Measurements from ENCODE around the gene IVNS1ABP. TPM values are rescaled to one million over a fixed set of nuclear protein-coding genes. Genes with fewer than 3 reads are reported as not detected.

Gene IVNS1ABP
- total and polyA plus RNA-seq, 2 donors (not counting 1 experiment from before 2014, with no cell fraction given) = 17.8 to 23.8 TPM

GRCh38 chr1:185295091-185295490 lies 22.0 kb downstream of the IVNS1ABP start:
- Histone ChIP-seq H3K9me3 (ENCODE audit: control insufficient read depth, insufficient read depth, low read depth, low read length) (no peaks in the 10 kb centered on the region), H3K9ac (ENCODE audit: insufficient read depth, low read length) (no peak overlapping the region), H4K20me1 (ENCODE audit: control insufficient read depth, extremely low read depth, insufficient read depth, low read length) (no peaks in the 10 kb centered on the region), H3K4me3 (replicated peaks in 1 of 4; ENCODE audit: control extremely low read depth in 1 of 4, insufficient read depth in 1 of 4, low read depth in 3 of 4, low read length in 4 of 4) (no peak overlapping the region), H3K79me2 (ENCODE audit: control insufficient read depth, insufficient read depth, low read length) (no peaks in the 10 kb centered on the region), H3K4me1 (ENCODE audit: control insufficient read depth, extremely low read depth, insufficient read depth, low read length) (no peaks in the 10 kb centered on the region), H3K4me2 (ENCODE audit: extremely low read depth, insufficient read depth, low read length) (no peak overlapping the region), H3K27me3 (ENCODE audit: control insufficient read depth, insufficient read depth, low read length) (no peaks in the 10 kb centered on the region), H3K36me3 (ENCODE audit: control insufficient read depth, insufficient read depth, low read length) (peaks cover 4% of the 10 kb centered on the region), H2AFZ (ENCODE audit: low read length) (no peak overlapping the region), H3K27ac (ENCODE audit: insufficient read depth, low read length) (no peak overlapping the region)
- no peak for DNase-seq (ENCODE audit: low read depth in 2 of 2)
- TF ChIP-seq, protein P1, sequence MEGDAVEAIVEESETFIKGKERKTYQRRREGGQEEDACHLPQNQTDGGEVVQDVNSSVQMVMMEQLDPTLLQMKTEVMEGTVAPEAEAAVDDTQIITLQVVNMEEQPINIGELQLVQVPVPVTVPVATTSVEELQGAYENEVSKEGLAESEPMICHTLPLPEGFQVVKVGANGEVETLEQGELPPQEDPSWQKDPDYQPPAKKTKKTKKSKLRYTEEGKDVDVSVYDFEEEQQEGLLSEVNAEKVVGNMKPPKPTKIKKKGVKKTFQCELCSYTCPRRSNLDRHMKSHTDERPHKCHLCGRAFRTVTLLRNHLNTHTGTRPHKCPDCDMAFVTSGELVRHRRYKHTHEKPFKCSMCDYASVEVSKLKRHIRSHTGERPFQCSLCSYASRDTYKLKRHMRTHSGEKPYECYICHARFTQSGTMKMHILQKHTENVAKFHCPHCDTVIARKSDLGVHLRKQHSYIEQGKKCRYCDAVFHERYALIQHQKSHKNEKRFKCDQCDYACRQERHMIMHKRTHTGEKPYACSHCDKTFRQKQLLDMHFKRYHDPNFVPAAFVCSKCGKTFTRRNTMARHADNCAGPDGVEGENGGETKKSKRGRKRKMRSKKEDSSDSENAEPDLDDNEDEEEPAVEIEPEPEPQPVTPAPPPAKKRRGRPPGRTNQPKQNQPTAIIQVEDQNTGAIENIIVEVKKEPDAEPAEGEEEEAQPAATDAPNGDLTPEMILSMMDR (conservative IDR thresholded peaks at IDR 0.05 in 1 of 2, IDR thresholded peaks at IDR 0.05 in 1 of 2; ENCODE audit: low read depth in 1 of 2, low read length in 2 of 2) = no peak

DNA sequence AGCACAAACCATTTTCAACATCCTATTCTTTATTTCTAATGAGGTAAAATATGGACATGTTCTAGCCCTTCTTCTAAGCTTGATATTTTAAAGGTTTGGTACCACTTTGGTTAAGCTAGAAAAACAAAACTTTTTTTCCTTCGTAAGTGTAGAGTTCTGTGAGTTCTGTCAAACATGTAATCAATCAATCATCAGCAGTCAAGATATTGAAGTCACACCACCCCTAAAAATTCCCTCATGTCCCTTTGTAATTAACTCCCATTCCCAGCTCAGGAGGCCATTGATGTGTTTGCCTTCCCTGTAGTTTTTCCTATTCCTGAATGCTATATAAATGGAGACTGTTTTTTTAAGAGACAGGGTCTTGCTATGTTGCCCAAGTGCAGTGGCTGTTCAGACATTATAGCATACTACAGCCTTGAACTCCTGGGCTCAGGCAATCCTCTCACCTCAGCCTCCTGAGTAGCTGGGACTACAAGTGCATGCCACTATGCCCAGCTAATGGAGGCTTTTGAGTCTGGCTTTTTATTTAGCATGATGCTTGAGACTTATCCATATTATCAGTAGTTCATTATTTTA lies 23.0 kb downstream of the IVNS1ABP start:
- peaks cover 4% of the 10 kb centered on the region for H3K36me3 ChIP-seq (ENCODE audit: control insufficient read depth, insufficient read depth, low read length)
- no peak overlapping the region for H3K27ac ChIP-seq (ENCODE audit: insufficient read depth, low read length)
- no peaks in the 10 kb centered on the region for H3K4me1 ChIP-seq (ENCODE audit: control insufficient read depth, extremely low read depth, insufficient read depth, low read length)
- no peak for DNase-seq (ENCODE audit: low read depth in 2 of 2)
- no peak overlapping the region for H2AFZ ChIP-seq (ENCODE audit: low read length)
- TF ChIP-seq EZH2 (IDR thresholded peaks at IDR 0.05; ENCODE audit: low read length, missing control alignments) = no peak
- TF ChIP-seq, protein P1 (conservative IDR thresholded peaks at IDR 0.05 in 1 of 2, IDR thresholded peaks at IDR 0.05 in 1 of 2; ENCODE audit: low read depth in 1 of 2, low read length in 2 of 2) = no peak
- no peak overlapping the region for H3K9ac ChIP-seq (ENCODE audit: insufficient read depth, low read length)
- no peaks in the 10 kb centered on the region for H3K9me3 ChIP-seq (ENCODE audit: control insufficient read depth, insufficient read depth, low read depth, low read length)
- H3K4me3 ChIP-seq (replicated peaks in 1 of 4; ENCODE audit: control extremely low read depth in 1 of 4, insufficient read depth in 1 of 4, low read depth in 3 of 4, low read length in 4 of 4) = no peak overlapping the region
- H3K79me2 ChIP-seq (ENCODE audit: control insufficient read depth, insufficient read depth, low read length) = no peaks in the 10 kb centered on the region
- H4K20me1 ChIP-seq (ENCODE audit: control insufficient read depth, extremely low read depth, insufficient read depth, low read length) = no peaks in the 10 kb centered on the region
- no peak overlapping the region for H3K4me2 ChIP-seq (ENCODE audit: extremely low read depth, insufficient read depth, low read length)
- H3K27me3 ChIP-seq (ENCODE audit: control insufficient read depth, insufficient read depth, low read length) = no peaks in the 10 kb centered on the region

DNA sequence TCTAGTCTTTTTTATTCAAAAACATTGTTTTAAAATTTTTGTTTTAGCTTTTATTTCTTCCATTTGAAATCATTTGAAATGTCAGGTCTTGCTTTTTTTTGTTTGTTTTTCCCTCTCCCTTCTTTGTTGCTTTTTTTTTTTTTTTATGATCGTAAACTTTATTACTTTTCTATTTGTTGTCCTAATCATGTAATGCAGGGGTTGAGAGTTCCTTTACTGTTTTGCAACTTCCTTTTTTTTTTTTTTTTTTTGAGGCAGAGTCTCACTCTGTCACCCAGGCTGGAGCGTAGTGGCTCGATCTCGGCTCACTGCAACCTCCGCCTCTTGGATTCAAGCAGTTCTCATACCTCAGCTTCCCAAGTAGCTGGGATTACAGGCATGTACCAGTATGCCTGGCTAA lies 24.8 kb downstream of the IVNS1ABP start:
- H3K9me3 ChIP-seq (ENCODE audit: control insufficient read depth, insufficient read depth, low read depth, low read length) = no peaks in the 10 kb centered on the region
- no peak for TF ChIP-seq EZH2 (IDR thresholded peaks at IDR 0.05; ENCODE audit: low read length, missing control alignments)
- TF ChIP-seq, protein P1 (conservative IDR thresholded peaks at IDR 0.05 in 1 of 2, IDR thresholded peaks at IDR 0.05 in 1 of 2; ENCODE audit: low read depth in 1 of 2, low read length in 2 of 2) = no peak
- peaks cover 1% of the 10 kb centered on the region for H3K36me3 ChIP-seq (ENCODE audit: control insufficient read depth, insufficient read depth, low read length)

More for the DNA sequence above, 24.8 kb downstream of the IVNS1ABP start:
- Histone ChIP-seq H4K20me1 (ENCODE audit: control insufficient read depth, extremely low read depth, insufficient read depth, low read length) (no peaks in the 10 kb centered on the region), H3K9ac (ENCODE audit: insufficient read depth, low read length) (no peak overlapping the region), H3K79me2 (ENCODE audit: control insufficient read depth, insufficient read depth, low read length) (no peaks in the 10 kb centered on the region), H2AFZ (ENCODE audit: low read length) (no peak overlapping the region), H3K4me2 (ENCODE audit: extremely low read depth, insufficient read depth, low read length) (no peak overlapping the region), H3K4me3 (replicated peaks in 1 of 4; ENCODE audit: control extremely low read depth in 1 of 4, insufficient read depth in 1 of 4, low read depth in 3 of 4, low read length in 4 of 4) (no peak overlapping the region), H3K27me3 (ENCODE audit: control insufficient read depth, insufficient read depth, low read length) (no peaks in the 10 kb centered on the region), H3K27ac (ENCODE audit: insufficient read depth, low read length) (no peak overlapping the region), H3K4me1 (ENCODE audit: control insufficient read depth, extremely low read depth, insufficient read depth, low read length) (no peaks in the 10 kb centered on the region)
- no peak for DNase-seq (ENCODE audit: low read depth in 2 of 2)
